BE2C (cell line): ENCODE measurements around the gene SERTAD4.

Experiments used
- DNase-seq: peaks from one replicate; pipeline ENCODE4 v3.0.0-alpha.2; 2020
- H3K27me3 ChIP-seq: fragments of 250-450 bp; sonication (Bioruptor Pico); 2 replicates; pipeline ENCODE4 v1.5.1; 2020; ENCODE audit warnings: mild to moderate bottlenecking
- H3K36me3 ChIP-seq: fragments of 250-450 bp; sonication (Bioruptor Pico); 2 replicates; pipeline ENCODE4 v1.5.1; 2020; ENCODE audit warnings: mild to moderate bottlenecking
- H3K4me1 ChIP-seq: fragments of 250-450 bp; sonication (Bioruptor Pico); 2 replicates; pipeline ENCODE4 v1.5.1; 2020
- H3K4me3 ChIP-seq: 2 replicates; pipeline ENCODE4 v1.5.1; 2011; ENCODE audit warnings: low read depth, low read length
- H3K9me3 ChIP-seq: fragments of 250-450 bp; sonication (Bioruptor Pico); 2 replicates; pipeline ENCODE4 v1.5.1; 2020
- CTCF ChIP-seq: IDR thresholded peaks from 2 replicates; pipeline ENCODE4 v1.5.1; 2012; ENCODE audit warnings: mild to moderate bottlenecking, low read depth, low read length

SERTAD4 gene

GRCh38 chr1:210236386-210236839 lies 3.8 kb downstream of the SERTAD4 start:
- Histone ChIP-seq H3K27me3 (no peaks in the 10 kb centered on the region), H3K9me3 (no peaks in the 10 kb centered on the region), H3K4me1 (peaks cover 7% of the 10 kb centered on the region; the same call in 1 of the 2 replicates), H3K36me3 (no peaks in the 10 kb centered on the region), H3K4me3 (no peak overlapping the region)
- no peak for DNase-seq
- no peak for TF ChIP-seq CTCF

DNA sequence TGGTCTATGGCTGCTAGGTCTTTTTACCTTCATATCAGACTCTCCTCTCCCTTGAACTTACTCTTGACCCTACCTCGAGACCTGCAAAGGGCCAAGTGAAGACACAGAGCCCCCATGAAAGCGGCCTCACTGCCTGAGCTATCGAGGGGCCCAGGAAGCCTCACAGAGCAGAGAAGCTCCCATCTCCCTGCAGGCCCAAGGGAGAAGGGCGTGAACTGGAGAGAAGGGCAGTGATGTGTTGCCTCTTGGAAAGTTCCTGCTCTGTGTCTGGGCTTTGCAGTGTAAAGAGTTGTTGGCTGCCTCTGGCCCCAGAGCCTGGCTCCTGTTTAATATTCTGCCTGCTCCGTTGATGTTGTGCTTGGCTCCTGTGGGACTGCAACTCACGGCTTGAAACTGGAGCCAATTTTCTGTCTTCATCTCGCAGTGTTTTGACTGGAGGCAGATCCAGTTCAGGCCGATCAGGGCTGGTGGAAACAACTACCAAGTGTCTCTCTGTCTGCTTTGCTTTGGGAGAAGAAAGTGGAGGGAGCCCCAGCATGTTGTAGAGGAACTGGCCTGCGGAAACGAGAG lies 4.3 kb downstream of the SERTAD4 start:
- Histone ChIP-seq H3K4me3 (no peak overlapping the region), H3K36me3 (no peaks in the 10 kb centered on the region), H3K27me3 (no peaks in the 10 kb centered on the region), H3K9me3 (no peaks in the 10 kb centered on the region), H3K4me1 (peaks cover 4% of the 10 kb centered on the region; the same call in 1 of the 2 replicates)
- peak; percentile 34 for DNase-seq
- TF ChIP-seq CTCF = no peak

DNA sequence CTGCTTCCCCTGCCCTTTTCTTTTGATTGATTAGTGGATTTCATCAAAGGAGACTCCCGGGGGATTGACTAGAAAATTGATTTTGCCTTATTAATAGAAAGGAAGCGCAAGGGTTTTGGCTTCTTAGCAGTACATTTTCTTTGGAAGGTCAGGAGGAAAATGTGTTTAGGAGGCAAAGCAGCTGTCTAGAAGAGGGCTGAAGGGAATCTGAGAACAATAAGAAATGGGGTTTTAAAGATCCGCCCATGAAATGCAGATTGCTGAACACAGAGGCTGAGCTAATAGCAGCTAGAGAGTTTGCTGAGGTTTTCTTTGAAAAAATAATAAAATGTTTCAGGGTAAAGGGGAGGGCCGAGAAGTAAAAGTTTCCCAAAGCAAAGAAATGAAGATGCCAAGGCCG lies 4.9 kb downstream of the SERTAD4 start:
- Histone ChIP-seq H3K36me3 (no peaks in the 10 kb centered on the region), H3K27me3 (no peaks in the 10 kb centered on the region), H3K4me3 (no peak overlapping the region), H3K9me3 (no peaks in the 10 kb centered on the region), H3K4me1 (peaks cover 4% of the 10 kb centered on the region; the same call in 1 of the 2 replicates)
- no peak for DNase-seq
- no peak for TF ChIP-seq CTCF

GRCh38 chr1:210237981-210238380 lies 5.4 kb downstream of the SERTAD4 start:
- DNase-seq = no peak
- H3K36me3 ChIP-seq = no peaks in the 10 kb centered on the region

GRCh38 chr1:210239349-210240111 lies 6.9 kb downstream of the SERTAD4 start:
- Histone ChIP-seq H3K4me1 (peaks cover 4% of the 10 kb centered on the region; the same call in 1 of the 2 replicates), H3K9me3 (no peaks in the 10 kb centered on the region), H3K4me3 (no peak overlapping the region), H3K27me3 (no peaks in the 10 kb centered on the region), H3K36me3 (no peaks in the 10 kb centered on the region)
- peak; percentile 79 for TF ChIP-seq CTCF
- DNase-seq = peak; percentile 52

More at GRCh38 chr1:210237981-210238380, 5.4 kb downstream of the SERTAD4 start:
- no peak for TF ChIP-seq CTCF
- Histone ChIP-seq H3K4me3 (no peak overlapping the region), H3K27me3 (no peaks in the 10 kb centered on the region), H3K4me1 (peaks cover 4% of the 10 kb centered on the region; the same call in 1 of the 2 replicates), H3K9me3 (no peaks in the 10 kb centered on the region)

- Histone ChIP-seq H3K4me1 (peaks cover 4% of the 10 kb centered on the region; the same call in 1 of the 2 replicates), H3K4me3 (no peak overlapping the region), H3K9me3 (no peaks in the 10 kb centered on the region), H3K27me3 (no peaks in the 10 kb centered on the region), H3K36me3 (no peaks in the 10 kb centered on the region)
- no peak for DNase-seq
- TF ChIP-seq CTCF = no peak
Observed at GRCh38 chr1:210241121-210241520, 8.5 kb downstream of the SERTAD4 start.
